Amygdala (tissue), 56 donors: ENCODE measurements around the gene DIAPH2.
A peak's percentile ranks its signal among the peaks of the same experiment; 100 is the strongest.

Experiments used
- DNase-seq, 56 donors: peaks; one replicate each; lab custom pipeline; 2025; lab: John Stamatoyannopoulos, UW

Gene DIAPH2

DNA sequence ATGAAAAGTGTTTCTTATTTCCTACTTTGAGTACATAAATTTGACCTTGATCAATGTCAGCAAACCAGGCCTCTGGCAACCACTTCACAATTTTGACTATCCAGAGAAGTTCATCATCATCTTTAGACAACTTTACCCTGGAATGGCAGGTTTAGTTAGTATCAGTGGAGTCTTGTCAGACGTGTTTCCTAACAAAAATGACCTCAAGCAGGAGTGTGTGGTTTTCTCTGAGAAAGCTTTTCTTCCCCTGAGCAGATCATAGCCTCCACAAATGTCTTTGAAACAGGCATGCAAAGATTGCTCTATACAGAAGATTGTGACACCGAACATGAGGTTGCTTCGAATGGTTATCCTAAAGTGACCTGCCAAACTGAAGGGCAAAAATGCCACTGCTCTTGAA lies 841.3 kb downstream of the DIAPH2 start:
- no peak for DNase-seq

DNA sequence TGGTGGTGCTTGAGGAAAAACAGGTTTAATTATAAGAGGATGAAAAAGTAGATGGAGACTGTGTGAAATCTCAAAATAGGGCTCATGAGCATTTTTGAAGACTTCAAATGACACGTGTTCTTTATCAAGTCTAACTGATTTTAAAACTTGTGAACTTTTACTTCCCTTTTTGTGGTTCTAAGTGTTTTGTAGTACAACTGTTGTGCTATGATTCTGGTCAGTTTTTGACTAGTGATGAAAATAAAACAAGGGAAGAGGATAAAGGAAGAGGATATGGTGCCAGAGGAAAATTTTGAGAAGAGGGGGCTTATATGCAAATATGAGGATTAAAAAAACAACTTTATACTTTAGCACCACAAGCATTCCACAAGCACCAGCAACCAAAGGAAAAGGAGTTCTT lies 843.1 kb downstream of the DIAPH2 start:
- DNase-seq = no peak

GRCh38 chrX:97529536-97530200 lies 845.0 kb downstream of the DIAPH2 start:
- no peak for DNase-seq

- no peak for DNase-seq
These were observed 847.2 kb downstream of the DIAPH2 start for GRCh38 chrX:97531825-97532224.

DNA sequence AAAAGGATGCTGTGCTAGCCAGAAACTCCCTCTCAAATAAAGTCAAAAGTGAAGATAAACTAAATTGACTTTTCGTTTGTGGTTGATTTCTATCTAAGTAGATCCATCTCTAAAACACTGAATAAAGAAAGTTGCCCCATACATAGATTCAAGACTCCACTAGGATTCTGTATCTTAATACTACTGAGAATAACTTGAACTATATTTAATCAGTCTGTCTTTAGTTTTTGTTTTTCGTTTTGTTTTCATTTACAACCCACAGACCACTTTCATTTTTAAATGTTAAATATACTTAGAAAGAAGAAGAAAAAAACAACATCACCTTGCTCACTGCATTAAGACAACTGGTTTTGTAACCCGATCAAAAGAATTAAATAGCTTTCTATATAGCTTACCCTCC lies 854.1 kb downstream of the DIAPH2 start:
- no peak for DNase-seq

DNA sequence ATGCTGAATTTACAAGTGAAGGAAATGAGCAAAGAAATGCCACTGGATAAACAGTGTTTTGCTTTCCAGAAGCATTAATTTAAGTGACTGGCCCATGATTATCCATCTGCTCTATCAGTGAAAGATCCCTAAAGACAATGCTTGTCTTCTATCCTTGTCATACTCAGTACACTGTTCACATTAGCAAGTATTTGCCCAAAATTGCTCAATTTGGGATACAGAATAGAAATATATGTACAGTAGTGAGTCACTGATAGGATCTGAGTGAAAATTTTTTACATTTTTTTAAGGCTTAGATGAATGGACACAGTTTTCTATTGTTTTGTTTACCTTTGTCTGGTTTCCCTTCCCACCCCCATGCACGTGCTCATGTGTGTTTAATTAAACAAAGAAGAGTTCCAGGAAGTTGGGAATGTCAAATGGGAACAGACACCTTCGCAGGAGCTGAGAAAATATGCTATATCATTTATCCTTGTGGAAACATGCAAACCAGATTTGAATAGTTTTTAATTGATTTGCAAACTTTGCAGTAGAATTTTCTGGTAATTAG lies 855.4 kb downstream of the DIAPH2 start:
- DNase-seq = no peak

DNA sequence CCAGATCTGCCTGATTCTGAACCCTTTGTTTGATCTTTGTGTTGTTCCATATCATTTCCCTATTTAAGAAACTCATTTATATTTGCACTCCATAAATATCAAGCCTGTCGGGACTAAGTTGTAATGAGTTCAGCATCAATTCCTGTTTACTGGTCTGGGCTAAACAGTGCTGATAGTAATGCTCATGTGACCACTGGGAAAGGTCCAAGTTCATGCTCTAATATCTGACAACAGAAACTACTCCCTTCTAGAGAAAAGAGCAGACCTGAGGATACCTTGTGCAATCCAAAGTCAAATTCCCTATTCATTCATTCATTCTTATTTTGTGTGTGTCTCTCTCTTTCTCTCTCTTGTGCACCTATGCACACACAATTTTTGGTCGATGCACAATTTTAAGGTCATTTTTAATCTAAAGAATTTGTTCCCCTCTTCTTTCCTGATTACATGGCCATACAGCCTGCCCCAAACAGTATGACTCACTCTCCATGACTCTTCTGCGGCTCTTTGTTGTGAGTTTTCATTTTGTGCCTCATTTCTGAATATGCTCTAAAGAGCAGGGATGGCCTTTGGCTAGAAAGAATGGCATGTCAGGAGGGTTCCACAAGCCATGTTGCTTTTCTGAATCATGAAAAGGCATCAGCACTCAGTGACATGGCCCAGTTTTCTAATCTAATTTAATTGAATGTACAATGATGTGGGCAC lies 863.4 kb downstream of the DIAPH2 start:
- no peak for DNase-seq

GRCh38 chrX:97551821-97552220 lies 867.2 kb downstream of the DIAPH2 start:
- no peak for DNase-seq

DNA sequence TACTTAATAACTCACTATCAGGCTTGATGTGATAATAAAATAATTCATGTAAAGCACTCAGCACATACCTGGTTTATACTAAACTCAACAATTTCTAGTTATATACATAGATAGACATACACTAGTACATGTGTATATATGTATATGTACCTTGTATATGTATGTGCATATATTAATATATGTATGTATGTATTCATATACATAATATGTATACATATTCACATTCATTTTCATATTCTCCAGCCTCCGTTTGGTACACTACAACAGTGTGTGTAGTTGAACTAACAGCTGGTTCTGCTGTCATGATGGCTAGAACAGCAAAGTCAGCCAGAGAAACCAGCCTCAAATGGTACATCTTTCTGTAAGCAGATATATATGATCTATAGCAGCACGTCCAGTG lies 869.2 kb downstream of the DIAPH2 start:
- DNase-seq = no peak

DNA sequence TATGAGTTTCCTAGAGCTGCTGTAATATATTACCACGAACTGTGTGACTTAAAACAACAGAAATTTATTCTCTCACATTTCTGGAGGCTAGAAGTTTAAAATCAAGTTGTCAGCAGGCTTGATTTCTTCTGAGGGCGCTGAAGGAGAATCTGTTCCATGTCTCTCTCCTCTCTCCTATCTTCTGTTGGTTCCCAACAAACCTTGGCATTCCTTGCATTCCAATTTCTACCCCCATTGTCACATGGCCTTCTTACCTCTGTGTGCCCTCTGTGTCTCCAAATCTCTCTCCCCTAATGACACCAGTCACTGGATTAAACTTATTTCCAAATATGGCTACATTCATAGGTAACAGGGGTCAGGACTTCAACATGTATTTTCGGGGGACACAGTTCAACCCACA lies 871.7 kb downstream of the DIAPH2 start:
- no peak for DNase-seq

DNA sequence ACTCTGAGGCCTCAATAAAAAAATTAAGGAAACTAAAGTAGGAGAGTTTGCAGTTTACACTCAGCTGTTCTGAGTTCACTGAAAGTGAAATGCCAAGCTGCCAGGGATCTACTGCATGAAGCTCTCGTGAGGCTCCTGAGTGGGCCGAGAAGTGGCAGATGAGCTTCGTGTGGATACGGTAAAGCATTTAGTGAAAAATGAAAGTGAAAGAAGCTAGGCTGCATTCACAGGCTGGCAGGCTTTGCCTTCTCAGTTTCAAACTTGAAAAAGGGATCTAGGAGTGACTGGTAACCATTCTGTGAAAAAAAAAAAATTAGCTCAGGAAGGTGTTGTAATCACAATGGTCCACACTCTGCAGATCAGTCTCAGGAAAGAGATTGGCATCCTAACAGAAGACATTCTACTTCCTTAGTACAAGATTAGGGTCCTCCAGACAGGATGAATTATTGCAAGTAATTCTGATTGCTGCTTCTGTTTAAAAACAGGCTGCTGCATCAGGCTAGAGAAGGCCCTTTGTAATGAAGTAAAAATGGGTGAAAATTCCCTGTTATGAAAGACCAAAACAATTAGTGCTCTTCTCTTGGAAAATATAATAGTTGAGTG lies 879.0 kb downstream of the DIAPH2 start:
- peak in 30 of 56 donors; percentile 0 to 16 (median 0) for DNase-seq

- DNase-seq = no peak
These were observed 879.9 kb downstream of the DIAPH2 start for GRCh38 chrX:97564496-97564895.

- DNase-seq = no peak
These were observed 902.5 kb downstream of the DIAPH2 start for GRCh38 chrX:97587171-97587570.

- DNase-seq = no peak
These were observed 910.1 kb downstream of the DIAPH2 start for GRCh38 chrX:97594646-97595224.

DNA sequence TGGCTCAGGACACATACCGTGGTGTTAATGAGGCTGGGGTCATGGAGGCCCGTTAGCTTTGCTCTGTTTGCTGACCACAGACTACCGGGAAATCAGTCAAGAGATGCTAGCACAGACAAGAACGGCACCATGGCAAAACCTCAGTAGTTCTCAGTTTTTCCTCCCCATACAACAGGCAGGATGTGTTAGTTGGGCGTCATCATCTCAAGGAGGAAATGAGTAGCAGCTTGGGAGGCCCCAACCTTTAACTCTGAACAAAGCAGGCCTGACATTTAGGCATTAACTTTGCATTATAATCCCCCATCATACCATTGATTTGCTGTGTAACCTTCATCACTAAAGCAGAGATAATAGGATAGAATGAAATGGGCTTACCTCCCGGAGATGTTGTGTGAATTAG lies 913.3 kb downstream of the DIAPH2 start:
- DNase-seq = no peak

DNA sequence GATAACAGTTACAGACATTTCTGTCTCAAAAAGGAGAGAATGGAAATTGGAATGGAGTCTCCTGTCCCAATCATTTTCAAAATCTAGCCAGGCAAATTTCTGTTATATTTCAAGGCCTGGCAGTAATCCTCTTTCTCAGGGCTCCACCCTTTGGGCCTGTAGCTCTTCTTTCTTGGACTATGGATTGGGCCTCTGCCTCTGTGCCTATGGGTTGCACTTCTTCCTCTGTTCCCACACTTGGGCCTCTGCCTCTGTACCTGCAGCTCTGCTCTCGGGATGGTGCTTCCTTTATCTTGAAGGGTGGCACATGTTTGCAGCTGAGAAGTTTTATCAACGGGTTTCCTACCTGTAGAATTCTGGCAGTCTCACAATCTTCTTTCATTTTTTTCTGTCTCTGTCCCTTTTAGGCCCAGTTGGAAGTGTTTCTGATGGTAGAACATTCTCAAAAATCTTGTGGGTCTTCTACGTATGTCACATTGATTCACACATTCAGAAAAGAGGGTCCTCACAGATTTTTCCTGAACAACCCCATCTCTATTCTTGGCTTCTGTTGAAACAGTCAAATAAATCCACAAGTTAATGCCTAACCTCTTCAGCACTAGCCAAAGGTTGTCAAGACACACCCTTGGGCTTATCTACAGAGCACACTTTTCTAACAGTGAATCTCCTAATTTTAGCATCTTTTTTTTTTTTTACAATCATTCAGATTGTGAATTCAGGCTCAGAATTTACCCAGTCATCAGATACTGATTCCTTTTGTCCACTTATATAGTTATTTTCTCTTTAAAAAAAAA lies 918.0 kb downstream of the DIAPH2 start:
- no peak for DNase-seq

DNA sequence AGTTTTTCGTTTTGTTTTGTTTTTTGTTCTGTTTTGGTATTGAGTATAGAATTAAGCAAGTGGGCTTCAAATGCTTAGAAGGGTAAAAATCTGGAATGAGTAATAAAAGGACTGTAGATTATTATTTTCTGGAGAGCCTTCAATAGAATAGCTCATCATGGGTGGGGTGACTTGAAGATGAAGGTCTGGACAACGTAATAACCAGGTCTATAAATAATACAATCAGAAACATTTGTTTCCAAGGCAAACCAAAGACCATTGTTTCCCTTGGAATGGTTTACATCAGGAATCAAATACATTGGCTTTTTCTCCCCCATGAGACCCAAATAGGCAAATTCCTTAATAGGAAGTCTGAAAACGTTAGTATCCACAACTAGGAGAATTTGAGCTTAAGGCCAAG lies 920.6 kb downstream of the DIAPH2 start:
- DNase-seq = no peak

DNA sequence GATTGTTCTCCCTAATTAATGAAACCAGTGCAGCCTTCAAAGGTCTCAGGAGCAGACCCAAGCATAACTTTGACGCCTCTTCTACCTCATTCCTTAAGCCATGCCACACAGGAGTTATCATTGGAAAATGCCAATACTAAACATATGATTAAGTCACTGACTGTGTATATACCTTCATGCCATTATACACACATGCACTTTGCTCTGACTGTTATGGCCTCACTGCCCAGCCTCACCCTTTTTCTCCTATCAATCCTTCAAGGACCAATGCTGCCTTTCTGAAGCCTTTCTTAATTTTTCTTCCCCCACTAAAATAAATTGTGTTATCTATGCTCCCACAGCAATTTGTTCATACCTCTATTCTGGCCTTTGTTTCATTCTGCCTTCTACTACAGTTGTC lies 924.7 kb downstream of the DIAPH2 start:
- no peak for DNase-seq

DNA sequence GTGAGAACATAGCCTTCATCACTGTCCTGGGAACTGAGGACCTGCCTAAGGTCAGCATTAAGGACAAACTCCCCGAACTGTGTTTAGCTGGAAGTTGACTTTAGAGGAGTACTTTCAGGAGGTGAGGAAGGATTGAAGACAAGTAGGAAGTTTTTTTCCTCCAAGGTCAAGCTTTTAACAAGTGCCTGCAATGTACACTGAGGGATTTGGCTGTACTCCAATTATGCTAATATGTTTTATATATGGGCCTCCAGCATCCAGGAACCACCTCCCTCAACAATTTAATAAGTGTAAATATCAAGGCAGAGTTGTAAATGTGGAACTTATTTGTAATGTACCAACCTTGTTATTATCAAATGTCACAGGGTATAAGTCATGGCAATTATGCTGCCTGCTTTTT lies 925.3 kb downstream of the DIAPH2 start:
- DNase-seq = no peak

- no peak for DNase-seq
These were observed 932.4 kb downstream of the DIAPH2 start for GRCh38 chrX:97616883-97617530.
